Fibroblast of villous mesenchyme (primary cell): ENCODE measurements around the gene GRSF1. TPM values are rescaled to one million over a fixed set of nuclear protein-coding genes. Genes with fewer than 3 reads are reported as not detected.

Source experiments
- DNase-seq: peaks from one replicate; pipeline ENCODE4 v3.0.0-alpha.2; 2010; ENCODE audit warnings: low read depth
- H3K4me3 ChIP-seq: 2 replicates; pipeline ENCODE4 v1.5.1; 2011; ENCODE audit warnings: low read depth, mild to moderate bottlenecking, low read length
- total RNA-seq: library from RNA; depleted of rRNA; stranded (reverse); fragments of >200 nt; gene quantifications from 2 replicates; pipeline ENCODE4 v1.2.3, GENCODE V29; 2012
- TF ChIP-seq, protein P1 (sequence below): IDR thresholded peaks from 2 replicates; pipeline ENCODE4 v1.5.1; 2012; ENCODE audit warnings: low read depth, mild to moderate bottlenecking, low read length; ENCODE audit not compliant: insufficient read depth

The GRSF1 gene
- total RNA-seq, 1 donor = 117 TPM

DNA sequence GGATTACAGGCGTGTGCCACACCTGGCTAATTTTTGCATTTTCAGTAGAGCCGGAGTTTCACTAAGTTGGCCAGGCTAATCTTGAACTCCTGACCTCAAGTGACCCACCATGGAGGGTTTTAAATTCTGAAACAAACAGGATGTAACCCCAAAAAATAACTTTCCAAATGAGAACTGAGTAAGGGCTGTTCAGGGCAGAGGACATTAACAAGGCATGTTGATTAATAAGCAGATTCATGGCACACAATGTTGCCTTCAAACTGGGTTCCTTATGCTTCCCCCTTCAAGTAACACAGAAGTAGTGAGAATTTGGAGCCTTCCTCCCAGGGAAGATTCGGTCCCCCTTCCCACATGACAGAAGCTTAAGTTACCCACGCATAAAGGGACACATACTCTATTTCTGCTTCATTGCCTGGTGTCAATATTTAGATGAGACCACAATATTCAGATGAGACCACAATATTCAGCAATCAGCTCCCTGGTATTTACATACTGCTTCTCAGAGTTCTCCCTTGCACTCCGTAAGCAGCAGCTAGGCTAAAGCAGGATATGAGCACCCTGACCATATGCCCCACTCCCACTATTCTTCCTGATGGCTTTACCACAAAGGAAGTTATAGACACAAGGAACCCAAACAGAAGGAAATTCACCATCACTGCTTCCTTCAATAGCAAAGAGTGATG lies 21.4 kb downstream of the GRSF1 start:
- TF ChIP-seq, protein P1, sequence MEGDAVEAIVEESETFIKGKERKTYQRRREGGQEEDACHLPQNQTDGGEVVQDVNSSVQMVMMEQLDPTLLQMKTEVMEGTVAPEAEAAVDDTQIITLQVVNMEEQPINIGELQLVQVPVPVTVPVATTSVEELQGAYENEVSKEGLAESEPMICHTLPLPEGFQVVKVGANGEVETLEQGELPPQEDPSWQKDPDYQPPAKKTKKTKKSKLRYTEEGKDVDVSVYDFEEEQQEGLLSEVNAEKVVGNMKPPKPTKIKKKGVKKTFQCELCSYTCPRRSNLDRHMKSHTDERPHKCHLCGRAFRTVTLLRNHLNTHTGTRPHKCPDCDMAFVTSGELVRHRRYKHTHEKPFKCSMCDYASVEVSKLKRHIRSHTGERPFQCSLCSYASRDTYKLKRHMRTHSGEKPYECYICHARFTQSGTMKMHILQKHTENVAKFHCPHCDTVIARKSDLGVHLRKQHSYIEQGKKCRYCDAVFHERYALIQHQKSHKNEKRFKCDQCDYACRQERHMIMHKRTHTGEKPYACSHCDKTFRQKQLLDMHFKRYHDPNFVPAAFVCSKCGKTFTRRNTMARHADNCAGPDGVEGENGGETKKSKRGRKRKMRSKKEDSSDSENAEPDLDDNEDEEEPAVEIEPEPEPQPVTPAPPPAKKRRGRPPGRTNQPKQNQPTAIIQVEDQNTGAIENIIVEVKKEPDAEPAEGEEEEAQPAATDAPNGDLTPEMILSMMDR = no peak
- no peak for DNase-seq
- no peak overlapping the region for H3K4me3 ChIP-seq

DNA sequence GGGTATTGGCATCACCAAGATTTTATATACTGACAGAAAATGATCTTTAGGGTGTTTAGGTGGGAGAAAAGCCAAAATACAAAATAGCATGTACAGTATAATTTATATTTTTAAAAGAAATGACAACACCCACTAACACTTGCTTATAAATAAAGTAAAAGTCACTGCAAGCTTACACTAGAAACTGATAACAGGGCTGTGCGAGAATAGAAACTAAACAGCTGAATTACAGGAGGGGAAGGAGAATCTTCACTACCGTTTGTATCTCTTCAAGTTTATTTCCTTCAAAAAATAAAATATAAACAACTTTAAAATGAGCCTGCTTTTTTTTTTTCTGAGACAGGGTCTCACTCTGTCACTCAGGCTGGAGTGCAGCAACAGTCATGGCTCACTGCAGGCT lies 22.8 kb downstream of the GRSF1 start:
- TF ChIP-seq, protein P1 = no peak
- H3K4me3 ChIP-seq = no peak overlapping the region
- DNase-seq = no peak

GRCh38 chr4:70815370-70815769 lies 24.3 kb downstream of the GRSF1 start:
- no peak for DNase-seq
- no peak overlapping the region for H3K4me3 ChIP-seq
- TF ChIP-seq, protein P1 = no peak

- no peak for DNase-seq
- H3K4me3 ChIP-seq = no peak overlapping the region
- TF ChIP-seq, protein P1 = no peak
These were observed 31.5 kb downstream of the GRSF1 start for GRCh38 chr4:70808151-70808550.

- no peak for DNase-seq
- no peak overlapping the region for H3K4me3 ChIP-seq
- TF ChIP-seq, protein P1 = no peak
These were observed 36.6 kb downstream of the GRSF1 start for GRCh38 chr4:70802928-70803580.

GRCh38 chr4:70801265-70801809 lies 38.4 kb downstream of the GRSF1 start:
- TF ChIP-seq, protein P1 = no peak
- DNase-seq = no peak
- no peak overlapping the region for H3K4me3 ChIP-seq
